HS-27A (cell line): Measurements from ENCODE around the gene MROH2A.
A peak's percentile ranks its signal among the peaks of the same experiment; 100 is the strongest.

Source experiments
- DNase-seq: peaks from one replicate; pipeline ENCODE4 v3.0.0-alpha.2; 2012; ENCODE audit warnings: low read depth, missing footprints

The MROH2A gene

GRCh38 chr2:233838726-233839446, 60.8 kb downstream of the MROH2A start:
- DNase-seq, result no peak

DNA sequence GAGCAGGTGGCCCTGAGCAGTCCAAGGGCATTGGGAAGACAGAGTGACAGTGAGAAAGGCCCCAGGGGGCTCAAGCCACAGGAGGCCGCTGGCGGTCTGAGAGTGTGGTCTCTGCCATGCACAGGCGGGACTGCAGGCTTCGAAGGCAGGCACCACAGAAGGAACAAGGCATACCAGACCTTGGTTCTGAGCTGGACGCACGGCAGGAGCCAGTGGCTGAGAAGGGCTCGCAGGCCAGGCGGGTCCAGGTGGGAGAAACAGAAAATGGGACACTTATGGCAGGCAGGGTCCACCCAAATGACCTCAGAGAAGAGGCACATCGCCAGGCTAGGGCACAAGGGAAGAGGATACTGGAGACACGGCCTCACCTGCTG, 61.3 kb downstream of the MROH2A start:
- DNase-seq, result no peak

DNA sequence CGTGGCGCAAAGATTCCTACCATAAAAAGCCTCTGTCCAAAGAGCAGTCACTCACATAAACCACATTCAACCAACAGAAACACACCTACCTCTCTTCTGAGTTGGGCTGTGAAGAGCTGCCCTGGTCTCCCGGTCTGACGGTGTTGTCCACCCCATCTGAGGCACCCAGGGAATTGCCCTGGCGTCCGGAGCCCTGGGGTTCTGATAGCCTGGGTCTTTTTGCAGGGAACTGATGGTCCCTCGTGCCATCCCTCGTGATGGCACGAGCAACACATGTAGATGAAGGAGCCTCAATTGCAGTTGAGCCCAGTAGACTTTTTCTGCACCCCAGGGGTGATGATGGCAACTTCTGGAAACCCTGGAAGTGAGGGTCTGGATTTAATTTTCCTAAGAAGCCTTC, 62.4 kb downstream of the MROH2A start:
- DNase-seq, result no peak

DNA sequence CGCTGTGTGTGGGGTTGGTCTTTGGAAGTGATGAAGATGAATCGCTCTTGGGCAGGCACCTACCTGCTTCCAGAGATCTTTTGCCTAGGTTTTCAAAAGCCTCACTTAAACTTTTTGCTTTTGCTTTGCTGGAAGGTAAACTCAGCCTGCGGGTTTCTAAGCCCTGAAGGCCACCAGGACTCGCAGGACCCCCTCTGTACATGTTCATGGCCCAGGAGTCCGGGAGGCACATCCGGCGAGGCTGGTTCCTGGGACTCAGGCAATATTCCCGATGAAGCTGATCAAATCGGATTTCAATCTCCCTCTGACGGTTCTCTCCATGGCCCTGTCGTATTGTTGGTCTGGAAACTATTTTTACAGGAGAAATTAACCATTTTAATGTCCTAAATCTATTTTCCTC, 63.1 kb downstream of the MROH2A start:
- DNase-seq, result no peak

DNA sequence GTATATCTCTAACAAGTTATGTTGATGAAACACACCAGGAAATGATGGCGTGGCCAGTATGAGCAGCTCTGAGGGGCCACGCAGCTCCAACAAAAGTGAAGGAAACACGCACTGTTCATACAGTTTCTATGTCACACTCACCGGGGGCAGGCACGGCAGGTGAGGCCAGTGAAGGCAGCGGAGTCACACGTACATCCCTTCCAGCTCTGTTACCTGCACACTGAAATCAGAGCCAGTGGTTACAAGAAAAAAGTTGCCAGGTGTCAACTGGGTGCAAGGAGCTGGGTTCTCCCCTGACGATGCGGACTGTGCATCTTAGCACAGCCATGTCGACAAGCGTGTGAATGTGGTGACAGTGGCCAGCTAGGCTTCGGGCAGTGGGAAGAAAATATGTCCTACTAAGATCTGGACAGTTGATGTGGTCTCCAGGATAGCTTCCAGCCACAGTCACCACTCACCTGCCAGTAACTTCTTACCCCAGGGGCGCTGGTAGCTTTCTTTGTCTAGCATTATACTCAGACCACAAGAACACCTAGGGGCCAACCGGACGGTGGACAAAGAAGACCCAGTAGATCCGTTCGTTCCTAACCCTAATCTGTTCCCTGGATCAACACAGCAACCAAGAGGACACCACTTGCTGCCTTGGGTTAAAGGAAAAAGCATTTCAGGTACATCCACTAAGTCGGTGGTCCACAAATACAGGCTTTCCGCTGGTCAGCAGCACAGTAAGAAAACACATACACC, 66.1 kb downstream of the MROH2A start:
- no peak for DNase-seq

DNA sequence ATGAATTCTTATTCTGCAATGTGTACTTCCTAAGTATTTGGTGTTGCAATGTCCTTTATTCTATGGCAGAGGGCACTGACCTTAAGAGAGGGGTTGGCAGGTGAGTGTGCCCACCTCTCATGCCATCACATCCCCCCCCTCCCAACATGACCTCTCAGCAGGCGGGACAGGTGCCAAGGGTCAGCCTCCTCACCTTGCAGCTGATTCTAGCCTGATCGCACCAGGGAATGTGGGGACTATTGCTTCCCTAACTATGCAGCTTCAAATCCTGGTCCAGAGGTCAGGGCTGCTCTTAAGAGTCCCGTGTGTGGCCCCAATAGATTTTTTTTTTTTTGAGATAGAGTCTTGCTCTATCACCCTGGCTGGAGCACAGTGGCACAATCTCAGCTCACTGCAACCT, 66.7 kb downstream of the MROH2A start:
- DNase-seq, result no peak

GRCh38 chr2:233845301-233846060, 67.4 kb downstream of the MROH2A start:
- DNase-seq, result no peak

GRCh38 chr2:233846387-233847247, 68.5 kb downstream of the MROH2A start:
- no peak for DNase-seq

- DNase-seq, result no peak
Measured at GRCh38 chr2:233847248-233847898, 69.2 kb downstream of the MROH2A start.

DNA sequence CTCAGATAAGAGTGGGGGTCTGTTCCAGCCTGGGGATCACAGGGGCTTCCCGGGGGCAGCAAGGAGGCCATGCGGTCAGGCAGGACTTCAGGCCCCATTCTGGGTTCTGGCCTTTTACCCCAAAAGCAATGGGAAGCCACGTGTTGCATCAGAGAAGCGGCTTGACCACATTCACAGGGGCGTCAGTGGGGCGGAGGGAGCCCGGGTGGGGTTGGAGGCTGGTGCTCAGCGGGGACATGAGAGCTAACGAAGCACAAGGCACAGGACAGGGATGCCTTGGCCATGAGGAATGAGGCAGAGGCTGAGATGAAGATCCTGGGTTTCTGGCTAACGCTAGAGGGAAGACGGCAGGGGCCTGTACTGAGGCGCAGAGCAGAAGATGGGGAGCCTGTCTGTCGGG, 70.1 kb downstream of the MROH2A start:
- no peak for DNase-seq

- DNase-seq, result no peak
Measured at GRCh38 chr2:233849607-233850271, 71.6 kb downstream of the MROH2A start.

DNA sequence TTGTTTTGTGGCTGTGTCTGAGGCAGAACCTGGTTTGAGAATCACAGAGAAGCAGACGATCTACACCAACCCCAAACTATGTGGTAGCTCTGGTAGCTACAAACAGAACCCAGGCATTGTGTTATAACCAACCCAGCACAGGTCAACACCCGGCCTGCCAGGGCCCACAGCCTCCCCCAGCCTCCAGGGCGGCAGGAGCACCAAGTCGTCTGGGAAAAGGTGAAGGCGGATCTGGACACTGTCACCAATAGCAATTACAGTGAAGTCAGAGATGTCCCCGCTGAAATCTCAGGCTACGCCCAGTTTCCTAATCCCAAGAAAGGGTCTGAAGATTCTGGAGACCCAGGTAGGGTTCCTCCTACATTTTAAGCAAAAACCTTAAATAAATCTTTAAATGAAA, 72.6 kb downstream of the MROH2A start:
- DNase-seq, result no peak

- DNase-seq, result no peak
Measured at GRCh38 chr2:233851169-233851568, 73.0 kb downstream of the MROH2A start.

DNA sequence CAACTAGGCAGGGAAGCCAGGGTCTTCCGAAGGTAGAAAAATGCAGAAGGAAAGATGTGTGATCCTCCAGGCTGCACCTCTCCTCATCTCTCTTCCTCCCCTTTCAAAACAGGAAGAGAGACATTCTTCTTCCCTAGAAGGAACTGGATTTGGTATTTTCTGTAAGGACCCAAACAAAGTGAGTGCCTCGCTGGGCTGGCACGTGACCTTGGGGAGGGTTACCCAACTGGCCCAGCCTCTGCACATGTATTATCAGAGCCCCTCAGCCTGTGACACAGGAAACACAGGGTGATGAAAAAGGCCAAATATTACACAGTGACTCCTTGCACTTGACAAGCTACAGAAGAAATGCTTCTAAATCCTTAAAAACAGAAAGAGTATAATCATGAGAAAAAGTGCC, 73.9 kb downstream of the MROH2A start:
- no peak for DNase-seq

DNA sequence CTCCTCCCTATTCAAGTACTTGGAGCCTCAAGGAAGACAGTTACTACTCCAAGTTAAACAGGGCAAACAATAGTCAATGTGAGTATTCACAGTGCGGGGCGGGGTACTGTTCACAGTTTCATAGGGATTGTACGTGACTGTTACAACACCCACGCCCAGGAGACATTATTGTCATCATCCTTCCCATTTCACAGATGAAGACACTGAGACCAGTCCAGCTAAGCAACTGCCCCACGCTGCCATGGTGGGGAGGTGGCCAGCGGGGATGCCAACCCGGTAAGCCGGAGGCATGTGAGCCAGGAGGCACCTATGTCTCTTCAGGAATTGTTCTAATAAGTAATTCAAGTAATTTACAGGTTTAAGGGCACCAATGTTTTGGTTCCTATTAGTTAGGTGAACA, 75.2 kb downstream of the MROH2A start:
- DNase-seq, result no peak

DNA sequence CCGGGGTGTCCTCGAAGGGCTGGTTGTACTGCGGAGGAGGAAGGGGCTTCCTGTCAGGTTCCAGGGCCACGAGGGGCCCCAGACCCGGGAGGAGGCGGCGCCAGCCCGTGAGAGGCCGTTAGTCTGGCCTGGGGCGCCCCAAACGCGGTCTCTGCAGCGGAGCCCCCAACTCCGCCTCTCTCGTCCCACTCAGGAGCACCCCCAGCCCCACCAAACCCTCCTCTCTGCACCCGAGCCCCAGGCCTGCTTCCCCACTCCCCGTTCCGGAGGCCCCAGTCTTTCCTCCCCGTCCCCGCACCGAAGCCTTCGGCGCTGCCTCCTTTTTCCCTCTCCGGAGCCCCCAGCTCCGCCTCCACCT, 75.7 kb downstream of the MROH2A start:
- no peak for DNase-seq

DNA sequence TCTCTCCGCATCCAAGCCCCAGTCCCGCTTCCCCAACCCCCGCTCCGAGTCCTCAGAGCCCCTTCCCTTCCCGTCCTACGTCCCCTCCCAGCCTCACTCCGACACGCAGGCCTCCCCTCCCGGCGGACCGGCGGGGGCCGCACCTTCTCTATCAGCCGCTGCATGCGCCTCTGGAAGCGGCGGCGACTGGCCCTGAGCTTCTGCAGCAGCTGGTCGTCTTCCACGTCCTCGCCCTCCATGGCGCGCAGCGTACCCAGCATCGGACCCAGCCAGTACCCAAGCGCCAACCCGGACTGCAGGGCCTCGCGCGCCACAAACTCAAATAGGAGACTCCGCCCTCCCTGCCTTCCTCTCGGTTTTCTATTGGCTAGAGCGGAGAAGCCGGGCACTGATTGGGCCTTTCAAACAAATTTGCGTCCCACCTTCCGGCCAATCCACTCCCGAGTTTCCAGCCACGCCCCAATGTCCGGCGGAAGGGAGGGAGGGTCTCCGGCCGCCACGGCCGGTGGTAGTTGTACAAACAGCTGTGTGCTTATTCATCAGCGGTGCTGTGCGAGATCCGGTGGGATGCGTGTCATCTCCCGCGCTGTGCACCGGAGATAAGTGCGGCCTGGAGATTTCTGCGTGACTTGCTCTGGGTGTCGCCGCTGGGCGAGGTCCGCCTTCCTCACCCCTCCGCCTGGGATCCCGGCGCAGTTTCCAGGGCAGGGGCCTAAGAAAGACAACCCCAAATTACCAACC, 76.3 kb downstream of the MROH2A start, which contains the start of gene HJURP:
HJURP (minus strand) TSS at position 295 of the 741 bp plus-strand sequence; CDS start at position 260, 35 bp downstream.
- peak; percentile 34 for DNase-seq

DNA sequence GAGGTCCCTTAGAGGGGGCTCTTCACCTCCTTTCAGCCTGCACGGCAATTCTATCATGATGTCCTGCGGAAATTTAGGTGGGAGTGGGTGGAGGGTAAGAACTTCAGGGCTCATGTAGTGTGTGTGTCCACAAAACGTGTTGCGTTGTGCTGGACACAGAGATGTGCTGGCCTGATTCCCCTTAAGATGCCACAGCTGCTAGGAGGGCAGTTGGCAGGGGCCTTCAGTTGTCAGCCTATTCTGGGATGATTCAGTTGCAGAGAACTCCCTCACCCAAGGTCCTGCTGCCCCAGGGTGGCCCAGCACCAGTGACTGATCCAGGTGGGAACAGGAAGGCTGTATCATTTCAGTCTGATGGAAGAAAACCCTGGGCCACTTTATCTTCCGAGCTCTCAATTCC, 77.2 kb downstream of the MROH2A start:
- DNase-seq, result no peak

DNA sequence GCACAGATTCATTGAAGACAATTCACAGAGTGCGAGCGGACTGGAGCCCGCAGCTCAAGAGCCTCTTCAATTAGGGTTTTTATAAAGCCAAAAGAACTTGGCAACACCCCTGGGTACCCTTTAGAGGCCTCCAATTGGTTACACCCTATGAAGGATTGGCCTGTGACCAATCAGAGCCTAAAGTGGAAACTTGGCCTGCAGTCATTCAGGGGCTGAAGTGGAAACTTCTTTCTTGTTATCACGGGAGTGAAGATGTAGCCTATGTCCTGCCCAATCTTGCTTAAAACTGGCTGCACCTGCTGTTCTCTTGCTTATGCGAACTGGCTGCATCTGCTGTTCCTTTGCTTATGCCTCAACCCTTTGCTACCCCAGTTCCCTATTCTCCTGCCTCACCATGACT, 78.1 kb downstream of the MROH2A start:
- DNase-seq, result no peak

DNA sequence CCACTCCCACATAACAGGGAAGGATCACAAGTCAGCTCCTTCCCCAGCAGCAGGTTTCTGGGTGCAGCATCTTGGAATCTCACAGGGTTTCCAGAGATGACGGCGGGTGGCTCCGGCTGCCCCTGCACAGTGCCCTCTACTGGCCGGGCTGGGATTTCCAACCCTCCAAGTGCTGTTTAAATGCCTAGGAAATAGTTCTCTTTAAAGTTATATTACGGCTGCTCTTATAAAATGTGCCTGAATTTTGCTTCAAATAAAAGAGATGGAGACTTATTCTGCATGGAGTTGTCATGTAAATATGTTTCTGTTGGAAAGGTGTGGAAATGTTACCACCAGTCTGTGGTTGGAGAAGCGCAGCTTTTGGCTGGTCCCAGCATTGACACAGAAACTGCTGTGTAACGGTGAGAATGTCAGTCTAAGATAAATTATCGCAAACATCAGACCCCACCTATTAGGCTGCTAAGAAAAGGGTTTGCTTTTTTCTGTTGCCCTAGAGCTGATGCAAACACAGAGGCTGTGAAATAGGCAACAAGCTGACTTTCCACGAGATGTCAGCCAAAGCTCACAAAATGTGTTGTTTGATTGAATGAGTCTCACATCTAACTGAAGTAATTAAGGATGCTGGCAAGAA, 79.5 kb downstream of the MROH2A start:
- no peak for DNase-seq
